Osteoblast (primary cell): Measurements from ENCODE around the gene TENM4. TPM values are rescaled to one million over a fixed set of nuclear protein-coding genes. Genes with fewer than 3 reads are reported as not detected.

ENCODE experiments used
- DNase-seq: peaks from one replicate; pipeline ENCODE4 v3.0.0; 2011; ENCODE audit warnings: low spot score, mixed read lengths; ENCODE audit not compliant: insufficient read length; ENCODE audit errors: missing footprints
- H2AFZ ChIP-seq: 2 replicates; pipeline ENCODE4 v1.6.0; 2011; ENCODE audit warnings: mild to moderate bottlenecking, low read length
- H3K27ac ChIP-seq: 2 replicates; pipeline ENCODE4 v1.5.1; 2011; ENCODE audit warnings: mild to moderate bottlenecking, low read depth, low read length, moderate library complexity
- H3K27me3 ChIP-seq: 2 replicates; pipeline ENCODE4 v1.6.0; 2012; ENCODE audit warnings: mild to moderate bottlenecking, control low read depth, inconsistent platforms, low read length, moderate library complexity; ENCODE audit not compliant: insufficient read depth
- H3K36me3 ChIP-seq: 2 replicates; pipeline ENCODE4 v1.5.1; 2011; ENCODE audit warnings: mild to moderate bottlenecking, low read length, control low read depth, moderate library complexity; ENCODE audit not compliant: insufficient read depth
- H3K4me1 ChIP-seq: 2 replicates; pipeline ENCODE4 v1.5.1; 2011; ENCODE audit warnings: mild to moderate bottlenecking, low read length, control low read depth, moderate library complexity; ENCODE audit not compliant: insufficient read depth
- H3K4me2 ChIP-seq: 2 replicates; pipeline ENCODE4 v1.6.0; 2011; ENCODE audit warnings: mild to moderate bottlenecking, low read length; ENCODE audit not compliant: insufficient read depth
- H3K4me3 ChIP-seq: fragments of 200-600 bp; sonication (generic); 3 replicates; pipeline ENCODE4 v1.5.1; 2012; ENCODE audit warnings: mild to moderate bottlenecking, low read length, inconsistent platforms; ENCODE audit not compliant: insufficient read depth
- H3K79me2 ChIP-seq: 2 replicates; pipeline ENCODE4 v1.6.0; 2012; ENCODE audit warnings: mild to moderate bottlenecking, low read length, control low read depth, inconsistent platforms; ENCODE audit not compliant: insufficient read depth
- H3K9me3 ChIP-seq: 2 replicates; pipeline ENCODE4 v1.5.1; 2011; ENCODE audit warnings: low read depth, low read length, control low read depth
- H4K20me1 ChIP-seq: 2 replicates; pipeline ENCODE4 v1.6.0; 2012; ENCODE audit warnings: mild to moderate bottlenecking, low read length, control low read depth; ENCODE audit not compliant: insufficient read depth
- total RNA-seq: library from RNA; depleted of rRNA; stranded (reverse); fragments of >200 nt; gene quantifications from 2 replicates; pipeline ENCODE4 v1.2.3, GENCODE V29; 2012
- TF ChIP-seq, protein P1 (sequence below): IDR thresholded peaks from 2 replicates; pipeline ENCODE4 v1.5.1; 2011; ENCODE audit warnings: mild to moderate bottlenecking, low read depth, low read length, moderate library complexity; ENCODE audit errors: extremely low read depth

The TENM4 gene
- total RNA-seq, 1 donor = 63.3 TPM

DNA sequence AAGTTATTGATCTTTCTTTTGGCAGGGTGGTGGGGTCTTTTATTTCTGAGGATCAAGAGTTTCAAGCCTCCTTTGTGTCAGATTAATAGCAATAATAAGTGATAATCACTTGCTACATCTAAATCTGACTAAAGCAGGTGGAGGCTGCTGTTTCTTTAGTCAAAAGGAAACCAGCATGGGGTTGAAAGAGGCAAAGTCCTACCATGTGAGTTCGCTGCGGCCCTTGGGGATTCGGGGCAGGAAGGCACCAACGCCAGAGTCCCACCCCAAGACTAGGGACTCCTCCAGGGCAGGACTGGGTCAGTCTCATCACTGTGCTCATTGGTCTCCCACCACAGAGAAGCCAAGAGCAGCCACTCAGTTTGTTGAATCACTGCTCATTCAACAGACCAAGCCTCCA is 73.0 kb downstream of the TENM4 start:
- no peak overlapping the region for H3K4me3 ChIP-seq
- H3K4me2 ChIP-seq = no peak overlapping the region
- no peak overlapping the region for H3K27ac ChIP-seq
- no peaks in the 10 kb centered on the region for H3K27me3 ChIP-seq
- no peak overlapping the region for H2AFZ ChIP-seq
- no peaks in the 10 kb centered on the region for H3K4me1 ChIP-seq
- TF ChIP-seq, protein P1, sequence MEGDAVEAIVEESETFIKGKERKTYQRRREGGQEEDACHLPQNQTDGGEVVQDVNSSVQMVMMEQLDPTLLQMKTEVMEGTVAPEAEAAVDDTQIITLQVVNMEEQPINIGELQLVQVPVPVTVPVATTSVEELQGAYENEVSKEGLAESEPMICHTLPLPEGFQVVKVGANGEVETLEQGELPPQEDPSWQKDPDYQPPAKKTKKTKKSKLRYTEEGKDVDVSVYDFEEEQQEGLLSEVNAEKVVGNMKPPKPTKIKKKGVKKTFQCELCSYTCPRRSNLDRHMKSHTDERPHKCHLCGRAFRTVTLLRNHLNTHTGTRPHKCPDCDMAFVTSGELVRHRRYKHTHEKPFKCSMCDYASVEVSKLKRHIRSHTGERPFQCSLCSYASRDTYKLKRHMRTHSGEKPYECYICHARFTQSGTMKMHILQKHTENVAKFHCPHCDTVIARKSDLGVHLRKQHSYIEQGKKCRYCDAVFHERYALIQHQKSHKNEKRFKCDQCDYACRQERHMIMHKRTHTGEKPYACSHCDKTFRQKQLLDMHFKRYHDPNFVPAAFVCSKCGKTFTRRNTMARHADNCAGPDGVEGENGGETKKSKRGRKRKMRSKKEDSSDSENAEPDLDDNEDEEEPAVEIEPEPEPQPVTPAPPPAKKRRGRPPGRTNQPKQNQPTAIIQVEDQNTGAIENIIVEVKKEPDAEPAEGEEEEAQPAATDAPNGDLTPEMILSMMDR = no peak
- H3K36me3 ChIP-seq = no peaks in the 10 kb centered on the region
- H3K79me2 ChIP-seq = no peaks in the 10 kb centered on the region
- no peaks in the 10 kb centered on the region for H3K9me3 ChIP-seq
- no peaks in the 10 kb centered on the region for H4K20me1 ChIP-seq
- no peak for DNase-seq

DNA sequence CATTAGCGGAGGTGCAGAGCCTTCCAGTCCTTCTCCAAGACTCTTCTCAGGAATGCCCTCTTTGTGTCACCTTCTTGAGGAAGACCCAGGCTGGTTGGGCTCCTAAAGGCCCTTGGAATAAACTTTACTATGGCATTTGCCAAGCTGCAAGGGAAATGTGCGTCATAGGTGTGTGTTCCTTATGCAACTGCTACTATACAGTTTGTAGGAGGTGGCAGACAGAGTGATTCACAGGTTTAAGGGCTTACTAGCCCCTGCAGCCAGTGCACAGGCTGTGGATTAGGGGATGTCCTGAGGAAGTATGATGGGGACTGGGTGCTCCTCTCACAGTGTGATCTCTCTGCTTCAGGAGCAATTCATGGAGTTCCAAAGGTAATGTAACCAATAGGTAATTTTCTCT is 74.6 kb downstream of the TENM4 start:
- Histone ChIP-seq H3K79me2 (no peaks in the 10 kb centered on the region), H4K20me1 (no peaks in the 10 kb centered on the region), H3K36me3 (no peaks in the 10 kb centered on the region), H2AFZ (no peak overlapping the region), H3K4me1 (no peaks in the 10 kb centered on the region), H3K4me3 (no peak overlapping the region), H3K27ac (no peak overlapping the region), H3K4me2 (no peak overlapping the region), H3K9me3 (no peaks in the 10 kb centered on the region), H3K27me3 (no peaks in the 10 kb centered on the region)
- no peak for DNase-seq
- TF ChIP-seq, protein P1 = no peak

DNA sequence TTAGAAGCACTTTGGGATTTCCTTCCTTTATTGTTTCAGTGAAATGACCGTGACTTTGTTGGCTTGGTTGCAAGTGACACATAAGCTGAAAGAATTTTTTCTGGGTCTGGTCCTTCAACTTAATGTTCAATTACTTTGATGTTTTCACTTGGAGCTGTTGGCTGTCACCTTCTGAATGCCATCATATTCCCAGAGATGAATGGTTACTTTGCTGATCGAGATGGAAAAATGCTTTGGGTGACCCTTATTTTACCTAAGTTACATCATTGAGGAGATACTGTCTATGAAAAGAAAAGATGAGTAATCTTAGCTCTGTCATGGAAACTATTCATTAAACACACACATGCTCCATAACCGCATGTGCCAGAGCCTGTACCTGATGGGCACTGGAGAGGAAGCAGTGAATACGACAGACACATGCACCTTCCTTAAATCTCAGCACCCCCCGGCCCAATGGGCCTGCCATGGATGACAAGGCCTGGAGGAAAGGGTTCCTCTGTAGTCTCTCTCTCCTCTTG is 76.9 kb downstream of the TENM4 start:
- Histone ChIP-seq H2AFZ (no peak overlapping the region), H3K4me2 (no peak overlapping the region), H3K27ac (no peak overlapping the region), H3K27me3 (no peaks in the 10 kb centered on the region), H3K79me2 (no peaks in the 10 kb centered on the region), H3K9me3 (no peaks in the 10 kb centered on the region), H3K36me3 (no peaks in the 10 kb centered on the region), H3K4me1 (no peaks in the 10 kb centered on the region), H3K4me3 (no peak overlapping the region), H4K20me1 (no peaks in the 10 kb centered on the region)
- DNase-seq = no peak
- TF ChIP-seq, protein P1 = no peak

DNA sequence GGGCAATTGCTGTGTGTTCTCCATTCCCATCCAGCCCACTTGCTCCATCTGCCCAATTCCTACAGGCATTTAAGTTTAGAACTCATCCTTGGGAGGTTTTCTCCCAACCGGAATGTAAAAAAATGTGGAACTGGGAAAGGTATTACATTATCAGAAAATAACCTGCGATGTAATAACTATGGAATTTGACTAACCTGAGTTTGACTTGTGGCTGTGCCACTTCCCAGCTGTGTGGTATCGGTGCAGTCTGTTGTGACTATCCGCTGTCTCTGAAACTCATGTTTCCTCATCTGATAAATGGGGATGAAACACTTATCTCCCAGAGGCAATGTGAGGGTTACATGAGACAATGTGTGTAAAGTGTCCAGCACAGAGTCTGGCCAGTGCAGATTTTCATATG is 77.6 kb downstream of the TENM4 start:
- no peak overlapping the region for H3K4me2 ChIP-seq
- no peaks in the 10 kb centered on the region for H3K36me3 ChIP-seq
- no peaks in the 10 kb centered on the region for H3K79me2 ChIP-seq
- no peaks in the 10 kb centered on the region for H4K20me1 ChIP-seq
- H2AFZ ChIP-seq = no peak overlapping the region
- no peaks in the 10 kb centered on the region for H3K9me3 ChIP-seq
- TF ChIP-seq, protein P1 = no peak
- no peaks in the 10 kb centered on the region for H3K4me1 ChIP-seq
- H3K4me3 ChIP-seq = no peak overlapping the region
- H3K27ac ChIP-seq = no peak overlapping the region
- H3K27me3 ChIP-seq = no peaks in the 10 kb centered on the region
- DNase-seq = no peak
